Panc1 (cell line): ENCODE results near the gene EYA2.

Source experiments
- POLR2AphosphoS5 ChIP-seq: IDR thresholded peaks from 2 replicates; pipeline ENCODE4 v1.6.1; 2012; ENCODE audit warnings: mild to moderate bottlenecking, low read depth, low read length, moderate library complexity
- SIN3A ChIP-seq: IDR thresholded peaks from 2 replicates; pipeline ENCODE4 v1.6.1; 2012; ENCODE audit warnings: low read depth, mild to moderate bottlenecking, low read length, moderate library complexity, borderline replicate concordance; ENCODE audit not compliant: insufficient read depth
- TF ChIP-seq, protein P1 (sequence below): fragments of 450-650 bp; IDR thresholded peaks from 2 replicates; pipeline ENCODE4 v1.5.1; 2017; ENCODE audit warnings: mild to moderate bottlenecking
- TF ChIP-seq, protein P2 (sequence below), 2 experiments: IDR thresholded peaks; 2 replicates each; pipeline ENCODE4 v1.6.1; 2011 to 2012; ENCODE audit warnings: low read depth in 2 of 2, control low read depth in 1 of 2, low read length in 1 of 2, mild to moderate bottlenecking in 1 of 2, moderate library complexity in 1 of 2; ENCODE audit not compliant: insufficient read depth in 1 of 2

DNA sequence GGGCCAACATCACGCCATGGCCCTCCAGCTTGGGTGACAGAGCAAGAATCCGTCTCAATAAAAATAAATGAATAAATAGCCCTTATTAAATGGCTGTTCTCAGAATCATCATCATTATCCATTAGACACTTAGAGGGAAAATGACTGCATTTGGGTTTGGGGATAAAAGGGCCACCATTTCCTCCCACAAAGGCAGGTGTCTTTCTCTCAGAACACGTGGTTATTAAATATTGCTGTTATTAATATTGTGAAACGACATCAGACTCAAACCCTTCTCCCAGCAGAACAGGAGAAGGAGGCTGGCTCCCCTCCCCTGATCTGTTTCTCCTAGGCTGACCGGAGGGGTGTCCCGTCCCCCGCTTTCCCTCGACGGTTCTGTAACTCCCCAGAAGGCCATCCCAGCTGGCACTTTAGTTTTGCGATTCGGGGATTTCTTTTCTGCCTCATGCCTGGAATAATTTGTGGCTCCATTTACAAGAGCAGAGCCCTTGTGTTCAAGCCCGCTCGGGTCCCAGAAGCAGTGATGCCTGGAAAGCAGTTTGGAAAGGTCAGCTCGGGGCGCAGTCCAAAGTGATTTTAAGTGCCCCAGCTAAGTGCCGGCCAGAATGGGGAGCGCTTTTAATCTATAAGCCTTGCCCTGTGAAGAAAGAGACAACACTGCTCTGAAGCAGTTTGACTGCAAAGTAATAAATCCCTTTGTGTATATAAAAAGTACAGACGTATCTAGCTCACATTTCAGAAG lies 41.9 kb downstream of the EYA2 start:
- TF ChIP-seq POLR2AphosphoS5, result no peak
- TF ChIP-seq, protein P1, sequence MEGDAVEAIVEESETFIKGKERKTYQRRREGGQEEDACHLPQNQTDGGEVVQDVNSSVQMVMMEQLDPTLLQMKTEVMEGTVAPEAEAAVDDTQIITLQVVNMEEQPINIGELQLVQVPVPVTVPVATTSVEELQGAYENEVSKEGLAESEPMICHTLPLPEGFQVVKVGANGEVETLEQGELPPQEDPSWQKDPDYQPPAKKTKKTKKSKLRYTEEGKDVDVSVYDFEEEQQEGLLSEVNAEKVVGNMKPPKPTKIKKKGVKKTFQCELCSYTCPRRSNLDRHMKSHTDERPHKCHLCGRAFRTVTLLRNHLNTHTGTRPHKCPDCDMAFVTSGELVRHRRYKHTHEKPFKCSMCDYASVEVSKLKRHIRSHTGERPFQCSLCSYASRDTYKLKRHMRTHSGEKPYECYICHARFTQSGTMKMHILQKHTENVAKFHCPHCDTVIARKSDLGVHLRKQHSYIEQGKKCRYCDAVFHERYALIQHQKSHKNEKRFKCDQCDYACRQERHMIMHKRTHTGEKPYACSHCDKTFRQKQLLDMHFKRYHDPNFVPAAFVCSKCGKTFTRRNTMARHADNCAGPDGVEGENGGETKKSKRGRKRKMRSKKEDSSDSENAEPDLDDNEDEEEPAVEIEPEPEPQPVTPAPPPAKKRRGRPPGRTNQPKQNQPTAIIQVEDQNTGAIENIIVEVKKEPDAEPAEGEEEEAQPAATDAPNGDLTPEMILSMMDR, result no peak
- no peak for TF ChIP-seq SIN3A
- TF ChIP-seq, protein P2, sequence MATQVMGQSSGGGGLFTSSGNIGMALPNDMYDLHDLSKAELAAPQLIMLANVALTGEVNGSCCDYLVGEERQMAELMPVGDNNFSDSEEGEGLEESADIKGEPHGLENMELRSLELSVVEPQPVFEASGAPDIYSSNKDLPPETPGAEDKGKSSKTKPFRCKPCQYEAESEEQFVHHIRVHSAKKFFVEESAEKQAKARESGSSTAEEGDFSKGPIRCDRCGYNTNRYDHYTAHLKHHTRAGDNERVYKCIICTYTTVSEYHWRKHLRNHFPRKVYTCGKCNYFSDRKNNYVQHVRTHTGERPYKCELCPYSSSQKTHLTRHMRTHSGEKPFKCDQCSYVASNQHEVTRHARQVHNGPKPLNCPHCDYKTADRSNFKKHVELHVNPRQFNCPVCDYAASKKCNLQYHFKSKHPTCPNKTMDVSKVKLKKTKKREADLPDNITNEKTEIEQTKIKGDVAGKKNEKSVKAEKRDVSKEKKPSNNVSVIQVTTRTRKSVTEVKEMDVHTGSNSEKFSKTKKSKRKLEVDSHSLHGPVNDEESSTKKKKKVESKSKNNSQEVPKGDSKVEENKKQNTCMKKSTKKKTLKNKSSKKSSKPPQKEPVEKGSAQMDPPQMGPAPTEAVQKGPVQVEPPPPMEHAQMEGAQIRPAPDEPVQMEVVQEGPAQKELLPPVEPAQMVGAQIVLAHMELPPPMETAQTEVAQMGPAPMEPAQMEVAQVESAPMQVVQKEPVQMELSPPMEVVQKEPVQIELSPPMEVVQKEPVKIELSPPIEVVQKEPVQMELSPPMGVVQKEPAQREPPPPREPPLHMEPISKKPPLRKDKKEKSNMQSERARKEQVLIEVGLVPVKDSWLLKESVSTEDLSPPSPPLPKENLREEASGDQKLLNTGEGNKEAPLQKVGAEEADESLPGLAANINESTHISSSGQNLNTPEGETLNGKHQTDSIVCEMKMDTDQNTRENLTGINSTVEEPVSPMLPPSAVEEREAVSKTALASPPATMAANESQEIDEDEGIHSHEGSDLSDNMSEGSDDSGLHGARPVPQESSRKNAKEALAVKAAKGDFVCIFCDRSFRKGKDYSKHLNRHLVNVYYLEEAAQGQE (IDR thresholded peaks at IDR 0.05; ENCODE audit: insufficient read depth in 1 of 2, low read depth in 2 of 2, low read length in 1 of 2), result no peak
